Measurements from ENCODE around the gene DCBLD2.
"Not testable (repeated sequence)": the region's sequence is repeated elsewhere in the genome, so short reads cannot be mapped to it uniquely, and the experiment has no call there.

The DCBLD2 gene

DNA sequence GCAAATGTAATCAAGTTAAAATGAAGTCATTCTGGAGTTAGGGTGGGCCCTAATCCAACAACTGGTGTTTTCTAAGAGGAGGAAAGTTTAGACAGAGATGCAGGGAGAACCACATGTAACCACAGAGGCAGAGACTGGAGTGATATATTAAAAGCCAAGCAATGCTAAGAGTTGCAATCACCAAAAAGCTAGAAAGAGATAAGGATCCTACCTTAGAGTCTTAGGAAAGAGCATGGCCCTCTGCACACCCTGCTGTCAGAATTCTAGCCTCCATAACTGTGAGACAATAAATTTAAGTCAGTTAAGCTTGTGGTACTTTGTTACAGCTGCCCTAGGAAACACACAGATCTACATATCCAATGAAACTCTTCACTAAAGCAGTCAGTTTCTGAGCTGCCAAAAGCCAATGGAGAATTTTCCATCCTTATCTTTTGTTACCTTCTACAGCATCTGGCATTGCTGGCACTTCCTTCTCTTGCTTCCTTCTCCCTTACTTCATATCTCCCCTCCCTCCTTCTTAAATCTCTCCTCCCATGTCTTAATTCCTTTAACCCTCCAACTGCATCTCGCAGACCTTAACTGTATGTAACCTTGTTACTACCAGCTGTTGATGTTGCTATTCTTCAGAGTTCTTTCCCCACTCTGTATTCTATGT lies 11.2 kb downstream of the DCBLD2 start:
- Histone ChIP-seq H3K4me3 (ENCODE audit: low read depth, low read length) (no peak overlapping the region), H3K9me3 (ENCODE audit: control insufficient read depth, insufficient read depth, low read length) (no peaks in the 10 kb centered on the region), H3K9ac (ENCODE audit: low read depth, low read length) (no peak overlapping the region), H3K27me3 (ENCODE audit: control insufficient read depth, insufficient read depth, low read length) (no peaks in the 10 kb centered on the region), H3K4me1 (ENCODE audit: control insufficient read depth, insufficient read depth, low read length) (peaks cover 38% of the 10 kb centered on the region), H3K36me3 (ENCODE audit: control insufficient read depth, insufficient read depth, low read length) (no peaks in the 10 kb centered on the region)

DNA sequence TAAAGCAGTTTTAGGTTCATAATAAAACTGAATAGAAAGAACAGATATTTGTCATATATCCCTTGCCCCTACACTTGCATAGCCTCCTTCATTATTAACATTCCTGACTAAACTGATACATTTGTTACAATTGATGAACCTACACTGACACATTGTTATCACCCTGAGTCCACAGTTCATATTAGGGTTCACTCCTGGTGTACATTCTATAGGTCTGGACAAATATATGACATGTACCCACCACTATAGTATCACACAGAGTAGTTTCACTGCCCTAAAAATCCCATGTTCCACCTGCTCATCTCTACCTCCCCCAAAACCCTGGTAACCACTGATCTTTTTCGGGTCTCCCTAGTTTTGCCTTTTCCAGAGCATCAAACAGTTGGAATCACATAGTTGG lies 13.8 kb downstream of the DCBLD2 start:
- no peaks in the 10 kb centered on the region for H3K9me3 ChIP-seq (ENCODE audit: control insufficient read depth, insufficient read depth, low read length)
- no peak overlapping the region for H3K9ac ChIP-seq (ENCODE audit: low read depth, low read length)
- peaks cover 43% of the 10 kb centered on the region for H3K4me1 ChIP-seq (ENCODE audit: control insufficient read depth, insufficient read depth, low read length)
- H3K27me3 ChIP-seq (ENCODE audit: control insufficient read depth, insufficient read depth, low read length): no peaks in the 10 kb centered on the region
- H3K4me3 ChIP-seq (ENCODE audit: low read depth, low read length): no peak overlapping the region
- no peaks in the 10 kb centered on the region for H3K36me3 ChIP-seq (ENCODE audit: control insufficient read depth, insufficient read depth, low read length)

DNA sequence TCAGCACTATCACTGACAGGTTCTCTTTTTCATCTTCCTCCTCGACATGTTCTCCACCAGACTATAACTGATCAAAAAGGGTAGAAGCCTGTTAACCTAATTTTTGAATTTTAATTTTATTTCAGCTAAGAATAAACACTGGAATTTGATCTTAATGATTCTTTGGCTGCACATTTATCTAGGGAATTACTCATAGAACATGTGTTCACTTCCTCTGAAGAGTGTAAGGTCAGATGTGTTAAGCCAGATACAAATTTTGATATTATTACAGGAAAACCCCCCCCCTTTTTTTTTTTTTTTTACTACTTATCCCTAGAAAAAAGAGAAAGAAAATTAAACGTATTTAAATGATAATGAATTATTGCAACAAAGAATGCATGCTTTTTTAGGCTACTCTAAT lies 15.0 kb downstream of the DCBLD2 start:
- H3K4me1 ChIP-seq (ENCODE audit: control insufficient read depth, insufficient read depth, low read length): peaks cover 34% of the 10 kb centered on the region
- no peaks in the 10 kb centered on the region for H3K27me3 ChIP-seq (ENCODE audit: control insufficient read depth, insufficient read depth, low read length)
- no peaks in the 10 kb centered on the region for H3K9me3 ChIP-seq (ENCODE audit: control insufficient read depth, insufficient read depth, low read length)
- H3K4me3 ChIP-seq (ENCODE audit: low read depth, low read length): no peak overlapping the region
- H3K36me3 ChIP-seq (ENCODE audit: control insufficient read depth, insufficient read depth, low read length): no peaks in the 10 kb centered on the region
- no peak overlapping the region for H3K9ac ChIP-seq (ENCODE audit: low read depth, low read length)

DNA sequence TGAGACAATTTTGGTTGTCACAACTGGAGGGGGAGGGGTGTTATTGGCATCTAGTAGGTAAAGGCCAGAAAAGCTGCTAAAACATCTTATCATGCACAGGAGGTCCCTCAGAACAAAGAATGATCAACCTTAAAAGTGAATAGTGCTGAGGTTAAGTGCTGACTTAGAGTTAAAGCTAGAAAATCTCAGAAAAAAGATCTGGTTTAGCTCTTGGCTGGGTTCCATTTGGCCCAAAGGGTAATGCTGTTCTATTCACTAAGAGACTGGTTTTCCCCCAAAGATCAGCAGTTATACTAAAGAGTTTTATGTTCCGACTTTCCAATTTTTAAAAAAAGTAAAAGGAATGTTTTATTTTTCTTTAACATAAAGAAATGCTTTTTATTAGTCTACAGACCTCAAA lies 15.6 kb downstream of the DCBLD2 start:
- no peak overlapping the region for H3K9ac ChIP-seq (ENCODE audit: low read depth, low read length)
- H3K4me1 ChIP-seq (ENCODE audit: control insufficient read depth, insufficient read depth, low read length): peaks cover 30% of the 10 kb centered on the region
- H3K27me3 ChIP-seq (ENCODE audit: control insufficient read depth, insufficient read depth, low read length): no peaks in the 10 kb centered on the region
- no peak overlapping the region for H3K4me3 ChIP-seq (ENCODE audit: low read depth, low read length)
- H3K36me3 ChIP-seq (ENCODE audit: control insufficient read depth, insufficient read depth, low read length): no peaks in the 10 kb centered on the region
- H3K9me3 ChIP-seq (ENCODE audit: control insufficient read depth, insufficient read depth, low read length): no peaks in the 10 kb centered on the region

DNA sequence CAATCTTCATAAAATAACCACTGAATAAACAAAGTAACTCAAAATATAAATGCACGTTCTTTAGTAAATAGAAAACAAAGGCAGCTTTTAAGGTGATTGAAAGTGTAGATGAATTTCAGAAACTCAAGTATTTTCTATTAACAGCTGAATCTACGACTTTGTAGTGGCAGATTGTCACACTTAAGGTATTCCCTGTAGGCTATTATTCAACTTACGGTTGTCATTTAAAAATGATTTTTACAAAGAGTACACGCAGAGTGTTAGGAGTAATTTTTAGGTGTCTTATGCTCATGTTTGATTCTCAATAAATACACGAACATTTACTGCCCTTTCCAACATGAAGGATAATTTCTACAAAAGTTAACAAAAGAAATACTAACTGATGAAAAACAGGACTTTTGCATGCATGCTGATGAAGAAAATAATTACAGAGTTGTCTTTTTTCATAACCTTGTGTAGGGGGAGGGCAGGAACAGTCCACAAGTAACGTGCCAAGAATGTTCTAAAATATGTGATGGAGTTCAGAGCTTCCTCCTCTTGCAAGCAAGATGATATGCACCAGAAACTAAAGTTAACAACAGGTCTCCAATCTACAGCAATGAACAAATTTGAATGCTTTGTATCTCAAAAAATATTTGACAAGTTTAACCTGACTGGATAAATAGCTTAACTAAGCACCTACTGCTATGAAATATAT lies 16.7 kb downstream of the DCBLD2 start:
- H3K4me1 ChIP-seq (ENCODE audit: control insufficient read depth, insufficient read depth, low read length): peaks cover 23% of the 10 kb centered on the region
- H3K9me3 ChIP-seq (ENCODE audit: control insufficient read depth, insufficient read depth, low read length): no peaks in the 10 kb centered on the region
- H3K4me3 ChIP-seq (ENCODE audit: low read depth, low read length): no peak overlapping the region
- no peaks in the 10 kb centered on the region for H3K27me3 ChIP-seq (ENCODE audit: control insufficient read depth, insufficient read depth, low read length)
- no peaks in the 10 kb centered on the region for H3K36me3 ChIP-seq (ENCODE audit: control insufficient read depth, insufficient read depth, low read length)
- no peak overlapping the region for H3K9ac ChIP-seq (ENCODE audit: low read depth, low read length)

DNA sequence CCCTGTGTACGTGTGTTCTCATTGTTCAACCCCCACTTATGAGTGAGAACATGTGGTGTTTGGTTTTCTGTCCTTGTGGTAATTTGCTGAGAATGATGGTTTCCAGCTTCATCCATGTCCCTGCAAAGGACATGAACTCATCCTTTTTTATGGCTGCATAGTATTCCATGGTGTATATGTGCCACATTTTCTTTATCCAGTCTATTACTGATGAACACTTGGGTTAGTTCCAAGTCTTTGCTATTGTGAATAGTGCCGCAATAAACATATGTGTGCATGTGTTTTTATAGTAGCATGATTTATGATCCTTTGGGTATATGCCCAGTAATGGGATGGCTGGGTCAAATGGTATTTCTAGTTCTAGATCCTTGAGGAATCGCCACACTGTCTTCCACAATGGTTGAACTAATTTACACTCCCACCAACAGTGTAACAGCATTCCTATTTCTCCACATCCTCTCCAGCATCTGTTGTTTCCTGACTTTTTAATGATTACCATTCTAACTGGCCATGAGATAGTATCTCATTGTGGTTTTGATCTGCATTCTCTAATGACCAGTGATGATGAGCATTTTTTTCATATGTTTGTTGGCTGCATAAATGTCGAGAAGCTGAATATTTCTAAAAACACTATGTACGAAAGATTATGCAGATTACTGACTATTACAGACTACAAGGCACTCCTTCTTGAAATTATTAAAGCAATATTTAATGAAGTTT lies 18.7 kb downstream of the DCBLD2 start:
- H3K27me3 ChIP-seq (ENCODE audit: control insufficient read depth, insufficient read depth, low read length); H3K36me3 ChIP-seq (ENCODE audit: control insufficient read depth, insufficient read depth, low read length); H3K9me3 ChIP-seq (ENCODE audit: control insufficient read depth, insufficient read depth, low read length); H3K9ac ChIP-seq (ENCODE audit: low read depth, low read length); H3K4me3 ChIP-seq (ENCODE audit: low read depth, low read length): not testable (repeated sequence)
- H3K4me1 ChIP-seq (ENCODE audit: control insufficient read depth, insufficient read depth, low read length): peaks cover 23% of the 10 kb centered on the region

DNA sequence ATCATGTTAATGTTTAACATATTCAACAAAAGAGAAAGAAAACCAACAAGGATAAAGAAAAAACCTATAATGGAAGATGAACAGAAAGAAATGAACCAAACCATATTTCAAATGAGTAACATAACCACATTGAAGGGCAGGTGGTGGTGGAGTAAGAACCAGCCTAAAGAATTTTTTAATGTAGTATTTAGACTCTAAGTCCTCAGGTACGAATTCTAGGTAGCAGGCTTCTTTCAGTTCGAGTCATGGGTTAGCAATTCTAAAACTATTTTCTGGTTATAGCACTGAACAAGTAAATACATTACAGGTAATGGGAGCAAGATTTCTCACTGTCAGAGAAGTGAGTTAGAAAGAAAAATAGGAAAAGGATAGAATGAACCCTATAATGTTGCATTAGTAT lies 24.4 kb downstream of the DCBLD2 start:
- Histone ChIP-seq H3K36me3 (ENCODE audit: control insufficient read depth, insufficient read depth, low read length) (no peaks in the 10 kb centered on the region), H3K4me1 (ENCODE audit: control insufficient read depth, insufficient read depth, low read length) (no peaks in the 10 kb centered on the region)

DNA sequence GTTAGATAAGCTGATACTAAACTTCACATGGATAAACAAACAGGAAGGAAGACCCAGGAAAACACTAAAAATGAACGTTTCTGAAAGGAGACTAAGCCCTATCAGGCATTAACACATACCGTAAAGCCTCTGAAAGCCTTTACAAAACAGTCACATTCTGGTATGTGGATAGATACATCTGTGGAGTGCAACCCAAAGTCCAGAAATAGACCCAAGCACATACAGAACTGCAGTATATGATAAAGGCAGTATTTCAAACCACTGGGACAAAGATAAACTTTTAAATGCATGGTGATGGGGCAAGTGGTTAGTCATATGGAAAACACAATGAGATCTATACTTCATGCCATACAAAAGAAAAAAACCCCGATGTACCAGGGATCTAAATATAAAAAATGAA lies 26.0 kb downstream of the DCBLD2 start:
- Histone ChIP-seq H3K9me3 (ENCODE audit: control insufficient read depth, insufficient read depth, low read length) (no peaks in the 10 kb centered on the region), H3K9ac (ENCODE audit: low read depth, low read length) (no peak overlapping the region), H3K4me1 (ENCODE audit: control insufficient read depth, insufficient read depth, low read length) (no peaks in the 10 kb centered on the region), H3K36me3 (ENCODE audit: control insufficient read depth, insufficient read depth, low read length) (no peaks in the 10 kb centered on the region), H3K4me3 (ENCODE audit: low read depth, low read length) (no peak overlapping the region), H3K27me3 (ENCODE audit: control insufficient read depth, insufficient read depth, low read length) (no peaks in the 10 kb centered on the region)

More for the DNA sequence above, 24.4 kb downstream of the DCBLD2 start:
- H3K9ac ChIP-seq (ENCODE audit: low read depth, low read length): no peak overlapping the region
- H3K9me3 ChIP-seq (ENCODE audit: control insufficient read depth, insufficient read depth, low read length): no peaks in the 10 kb centered on the region
- H3K4me3 ChIP-seq (ENCODE audit: low read depth, low read length): no peak overlapping the region
- no peaks in the 10 kb centered on the region for H3K27me3 ChIP-seq (ENCODE audit: control insufficient read depth, insufficient read depth, low read length)

DNA sequence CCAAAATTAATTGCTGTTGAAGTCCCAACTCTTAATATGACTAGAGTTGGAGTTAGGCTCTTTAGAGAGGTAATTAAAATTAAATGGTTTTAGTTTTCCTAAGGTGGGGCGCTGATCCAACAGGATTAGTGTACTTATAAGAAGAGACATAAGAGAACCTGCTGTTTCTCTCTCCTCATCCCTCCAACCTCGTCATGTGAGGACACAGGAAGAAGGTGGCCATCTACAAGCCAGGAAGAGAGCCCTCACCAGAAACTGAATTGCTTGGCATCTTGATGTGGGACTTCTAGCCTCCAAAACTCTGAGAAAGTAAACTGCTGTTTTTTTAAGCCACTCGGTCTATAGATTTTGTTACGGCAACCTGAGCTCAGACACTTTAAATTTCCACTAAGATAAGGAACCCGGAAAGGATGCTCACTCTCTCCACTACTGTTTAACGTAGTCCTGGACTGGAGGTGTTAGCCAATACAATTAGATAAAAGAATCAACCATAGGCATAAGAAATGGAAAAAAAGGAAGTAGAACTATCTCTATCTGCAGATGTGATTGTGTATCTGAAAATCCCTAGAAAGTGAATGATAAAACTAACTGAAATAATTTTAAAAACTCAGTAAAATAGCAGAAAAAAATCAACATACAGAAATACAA lies 26.8 kb downstream of the DCBLD2 start:
- H3K9ac ChIP-seq (ENCODE audit: low read depth, low read length): no peak overlapping the region
- H3K36me3 ChIP-seq (ENCODE audit: control insufficient read depth, insufficient read depth, low read length): no peaks in the 10 kb centered on the region
- H3K4me1 ChIP-seq (ENCODE audit: control insufficient read depth, insufficient read depth, low read length): no peaks in the 10 kb centered on the region
- H3K27me3 ChIP-seq (ENCODE audit: control insufficient read depth, insufficient read depth, low read length): no peaks in the 10 kb centered on the region
- no peaks in the 10 kb centered on the region for H3K9me3 ChIP-seq (ENCODE audit: control insufficient read depth, insufficient read depth, low read length)
- H3K4me3 ChIP-seq (ENCODE audit: low read depth, low read length): no peak overlapping the region

DNA sequence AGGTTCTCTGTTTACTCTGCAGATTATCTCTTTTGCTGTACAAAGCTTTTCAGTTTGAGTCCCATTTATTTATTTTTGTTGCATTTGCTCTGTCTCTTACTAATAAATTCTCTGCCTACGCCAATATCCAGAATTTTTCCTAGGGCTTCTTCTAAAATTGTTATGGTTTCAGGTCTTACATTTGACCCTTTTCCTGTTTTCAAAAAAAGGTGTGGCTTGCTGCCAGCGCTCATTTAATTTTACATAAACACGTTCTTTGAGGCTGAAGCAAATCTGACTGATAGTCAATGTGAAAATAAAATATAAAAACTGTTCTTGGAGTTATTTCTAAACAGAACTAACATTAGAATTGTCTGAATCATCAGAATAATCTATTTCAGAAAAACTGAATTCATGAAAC lies 32.1 kb downstream of the DCBLD2 start:
- H3K27me3 ChIP-seq (ENCODE audit: control insufficient read depth, insufficient read depth, low read length): no peaks in the 10 kb centered on the region
- no peaks in the 10 kb centered on the region for H3K4me1 ChIP-seq (ENCODE audit: control insufficient read depth, insufficient read depth, low read length)
- H3K9me3 ChIP-seq (ENCODE audit: control insufficient read depth, insufficient read depth, low read length): no peaks in the 10 kb centered on the region
- no peaks in the 10 kb centered on the region for H3K36me3 ChIP-seq (ENCODE audit: control insufficient read depth, insufficient read depth, low read length)
- H3K9ac ChIP-seq (ENCODE audit: low read depth, low read length): no peak overlapping the region
- no peak overlapping the region for H3K4me3 ChIP-seq (ENCODE audit: low read depth, low read length)

DNA sequence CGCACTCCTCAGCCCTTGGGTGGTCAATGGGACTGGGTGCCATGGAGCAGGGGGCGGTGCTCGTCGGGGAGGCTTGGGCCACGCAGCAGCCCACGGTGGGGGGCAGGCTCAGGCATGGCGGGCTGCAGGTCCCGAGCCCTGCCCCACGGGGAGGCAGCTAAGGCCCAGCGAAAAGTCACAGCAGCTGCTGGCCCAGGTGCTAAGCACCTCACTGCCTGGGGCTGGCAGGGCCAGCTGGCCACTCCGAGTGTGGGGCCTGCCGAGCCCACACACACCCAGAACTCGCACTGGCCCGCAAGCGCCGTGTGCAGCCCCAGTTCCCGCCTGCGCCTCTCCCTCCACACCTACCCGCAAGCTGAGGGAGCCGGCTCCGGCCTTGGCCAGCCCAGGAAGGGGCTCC lies 43.5 kb downstream of the DCBLD2 start:
- H3K27me3 ChIP-seq (ENCODE audit: control insufficient read depth, insufficient read depth, low read length); H3K4me3 ChIP-seq (ENCODE audit: low read depth, low read length); H3K9ac ChIP-seq (ENCODE audit: low read depth, low read length); H3K9me3 ChIP-seq (ENCODE audit: control insufficient read depth, insufficient read depth, low read length); H3K4me1 ChIP-seq (ENCODE audit: control insufficient read depth, insufficient read depth, low read length); H3K36me3 ChIP-seq (ENCODE audit: control insufficient read depth, insufficient read depth, low read length): not testable (repeated sequence)
